Jurkat, Clone E6-1 (cell line): ENCODE data around the gene HMG20B.

Experiments
- DNase-seq: peaks from one replicate; pipeline ENCODE4 v3.0.0-alpha.2; 2011; ENCODE audit warnings: low read depth, low spot score
- H3K4me3 ChIP-seq: 2 replicates; pipeline ENCODE4 v1.5.1; 2011; ENCODE audit warnings: mild to moderate bottlenecking, low read length, control low read depth, moderate library complexity

HMG20B gene

DNA sequence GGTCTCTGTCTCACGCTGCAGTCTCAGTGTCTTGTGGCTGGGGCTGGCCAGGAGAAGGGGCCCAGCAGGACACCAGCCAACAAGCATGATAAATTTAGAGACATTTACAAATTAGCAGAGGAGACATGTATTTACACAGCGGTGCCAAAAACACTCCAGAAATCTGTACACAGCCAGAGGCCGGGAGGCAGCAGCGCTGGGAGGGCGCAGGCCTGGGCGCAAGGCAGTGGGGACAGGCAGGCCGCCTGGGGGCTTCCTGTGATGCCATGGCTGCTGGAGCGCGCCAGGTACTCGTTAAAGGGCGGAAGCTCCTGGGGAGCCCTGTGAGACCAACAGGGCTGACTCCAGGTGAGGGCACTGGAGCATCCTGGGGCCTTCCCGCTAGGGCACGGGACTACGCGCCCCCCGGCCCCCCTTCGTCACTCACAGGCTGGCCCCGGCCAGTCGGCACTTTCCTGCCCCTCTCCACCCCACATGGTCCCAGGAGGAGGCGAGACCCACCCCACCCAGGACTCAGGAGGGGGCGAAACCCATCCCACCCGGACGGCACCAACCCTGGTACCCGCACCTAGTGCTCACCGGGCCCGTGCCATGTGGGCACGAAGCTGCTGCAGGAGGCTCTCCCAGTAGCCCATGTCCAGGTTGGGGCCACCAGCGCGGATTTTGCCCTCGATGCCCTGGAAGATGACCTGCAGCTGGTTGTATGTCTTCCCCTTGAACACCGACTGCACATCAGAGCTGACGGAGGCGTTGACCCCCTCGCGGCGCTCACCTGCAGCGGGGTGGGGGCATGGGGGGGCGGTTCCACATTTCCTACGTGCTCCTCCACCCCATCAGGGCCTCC is 41.3 kb downstream of the HMG20B start:
- H3K4me3 ChIP-seq: no peak overlapping the region
- DNase-seq: no peak

- H3K4me3 ChIP-seq: no peak overlapping the region
- no peak for DNase-seq
Observed at GRCh38 chr19:3614858-3615505, 42.2 kb downstream of the HMG20B start.

GRCh38 chr19:3615524-3616135 is 42.9 kb downstream of the HMG20B start:
- no peak overlapping the region for H3K4me3 ChIP-seq

DNA sequence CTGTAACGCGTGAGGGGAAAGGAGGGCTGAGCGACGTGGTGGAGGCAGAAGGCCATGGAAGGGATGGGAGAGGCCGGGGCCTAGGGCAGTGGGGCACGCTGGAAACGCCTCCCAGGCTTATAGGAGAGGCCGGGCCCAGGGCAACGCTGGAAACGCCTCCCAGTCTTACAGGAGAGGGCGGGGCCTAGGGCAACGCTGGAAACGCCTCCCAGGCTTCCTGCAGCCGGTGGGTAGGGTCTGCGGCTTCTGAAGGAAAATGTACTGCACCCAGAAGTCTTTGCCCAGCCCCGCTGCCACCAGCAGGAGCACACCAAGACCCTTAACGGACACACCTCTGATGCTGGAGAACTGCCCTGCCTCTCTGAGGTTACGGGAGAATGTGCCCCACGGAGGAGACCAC is 44.7 kb downstream of the HMG20B start:
- no peak overlapping the region for H3K4me3 ChIP-seq
- no peak for DNase-seq

More at GRCh38 chr19:3615524-3616135, 42.9 kb downstream of the HMG20B start:
- DNase-seq: no peak

DNA sequence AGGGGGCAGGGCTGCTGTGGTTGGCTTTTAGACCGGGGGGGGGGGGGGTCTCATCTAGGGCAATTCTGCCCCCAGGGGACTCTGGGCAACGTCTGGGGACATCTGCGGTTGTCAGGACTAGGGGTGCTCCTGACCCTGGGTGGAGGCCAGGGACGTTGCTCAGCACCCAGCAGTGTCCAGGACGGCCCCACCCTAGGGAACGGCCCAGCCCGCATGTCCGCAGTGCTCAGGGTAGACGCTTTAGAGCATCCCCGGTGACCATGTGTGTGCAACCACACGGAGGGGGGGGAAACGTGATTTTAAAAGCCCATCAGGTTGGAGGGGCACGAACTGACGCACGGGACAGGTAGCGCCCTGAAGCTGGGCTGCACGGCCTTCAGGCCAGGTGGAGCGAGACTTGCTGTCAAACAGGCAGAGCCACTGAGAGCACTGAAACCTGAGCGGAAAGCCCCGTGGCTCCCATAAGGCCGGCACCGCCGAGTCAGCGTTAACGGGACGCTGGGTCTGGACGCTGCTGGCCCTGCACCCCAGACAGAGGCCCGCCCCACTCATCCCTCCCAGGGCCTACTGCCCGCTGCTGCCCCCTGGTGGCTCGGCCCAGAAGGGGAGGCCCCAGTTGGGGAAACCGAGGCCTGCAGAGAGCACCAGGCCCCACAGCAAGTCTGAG is 45.5 kb downstream of the HMG20B start:
- no peak overlapping the region for H3K4me3 ChIP-seq
- no peak for DNase-seq

DNA sequence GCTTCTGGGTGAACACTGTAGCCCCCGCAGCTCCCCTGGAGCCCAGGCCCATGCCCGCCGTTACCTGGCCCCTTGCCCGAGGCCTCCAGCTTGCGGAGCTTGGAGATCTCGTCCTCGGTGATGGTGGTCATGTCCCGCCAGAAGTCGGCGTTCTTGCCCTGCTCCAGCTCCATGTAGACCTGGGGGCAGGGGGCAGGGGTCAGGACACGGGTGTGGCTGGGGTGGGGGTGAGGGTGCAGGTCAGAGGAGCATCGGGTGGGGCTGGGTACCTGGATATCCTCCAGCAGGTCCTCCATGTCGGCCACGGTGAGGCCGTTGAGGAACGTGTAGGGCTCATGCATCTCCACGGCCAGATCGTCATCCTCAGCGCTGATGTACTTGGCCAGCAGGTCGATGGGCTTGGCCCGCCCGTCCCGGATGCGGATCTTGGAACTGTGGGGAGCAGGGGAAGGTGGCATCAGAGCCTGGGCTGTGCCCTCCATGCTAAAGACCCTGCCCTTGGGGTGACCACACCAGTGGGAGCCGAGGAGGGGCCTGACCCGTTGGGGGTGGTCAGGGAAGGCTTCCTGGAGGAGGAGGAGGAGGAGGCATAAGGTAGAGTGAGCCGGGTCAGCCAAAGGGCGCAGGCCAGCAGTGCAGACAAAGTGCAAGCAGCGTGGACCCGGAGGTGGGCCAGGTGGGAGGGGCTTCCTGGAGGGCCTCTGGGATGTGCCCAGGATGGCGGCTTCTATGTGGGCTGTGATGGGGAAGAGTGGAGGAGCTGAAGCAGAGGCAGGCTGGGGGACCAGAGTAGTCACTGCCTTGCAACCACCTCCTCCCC is 46.3 kb downstream of the HMG20B start:
- no peak for DNase-seq
- no peak overlapping the region for H3K4me3 ChIP-seq

DNA sequence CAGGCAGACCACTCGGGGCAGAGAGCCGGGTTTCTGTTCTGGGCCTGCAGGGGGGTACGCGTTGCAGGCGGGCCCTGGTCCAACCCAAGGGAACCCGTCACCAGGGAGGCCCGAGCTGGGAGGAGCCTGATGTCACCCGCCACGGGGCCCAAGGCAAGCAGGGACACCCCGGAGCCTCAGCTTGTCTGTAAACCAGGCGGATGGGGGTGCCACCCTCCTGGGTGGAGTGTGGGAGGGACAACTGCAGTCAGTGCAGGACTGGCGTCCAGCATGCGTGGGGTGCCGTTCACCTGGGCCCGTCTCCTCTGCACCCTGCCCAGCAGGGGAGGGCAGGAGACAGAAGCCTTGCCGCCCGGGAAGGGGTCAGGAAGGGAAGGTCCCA is 46.9 kb downstream of the HMG20B start:
- DNase-seq: no peak

GRCh38 chr19:3620145-3620816 is 47.5 kb downstream of the HMG20B start:
- H3K4me3 ChIP-seq: no peak overlapping the region
- DNase-seq: no peak

More for the DNA sequence above, 46.9 kb downstream of the HMG20B start:
- no peak overlapping the region for H3K4me3 ChIP-seq

- H3K4me3 ChIP-seq: no peak overlapping the region
- no peak for DNase-seq
Observed at GRCh38 chr19:3620817-3621547, 48.2 kb downstream of the HMG20B start.

- no peak overlapping the region for H3K4me3 ChIP-seq
- DNase-seq: no peak
Observed at GRCh38 chr19:3621689-3622088, 48.9 kb downstream of the HMG20B start.

- H3K4me3 ChIP-seq: no peak overlapping the region
- DNase-seq: no peak
Observed at GRCh38 chr19:3622224-3622623, 49.5 kb downstream of the HMG20B start.

GRCh38 chr19:3623716-3624115 is 51.0 kb downstream of the HMG20B start:
- no peak overlapping the region for H3K4me3 ChIP-seq

GRCh38 chr19:3625996-3626472 is 53.3 kb downstream of the HMG20B start:
- H3K4me3 ChIP-seq: peak overlapping the region; percentile 93
- no peak for DNase-seq

More at GRCh38 chr19:3623716-3624115, 51.0 kb downstream of the HMG20B start:
- DNase-seq: no peak

DNA sequence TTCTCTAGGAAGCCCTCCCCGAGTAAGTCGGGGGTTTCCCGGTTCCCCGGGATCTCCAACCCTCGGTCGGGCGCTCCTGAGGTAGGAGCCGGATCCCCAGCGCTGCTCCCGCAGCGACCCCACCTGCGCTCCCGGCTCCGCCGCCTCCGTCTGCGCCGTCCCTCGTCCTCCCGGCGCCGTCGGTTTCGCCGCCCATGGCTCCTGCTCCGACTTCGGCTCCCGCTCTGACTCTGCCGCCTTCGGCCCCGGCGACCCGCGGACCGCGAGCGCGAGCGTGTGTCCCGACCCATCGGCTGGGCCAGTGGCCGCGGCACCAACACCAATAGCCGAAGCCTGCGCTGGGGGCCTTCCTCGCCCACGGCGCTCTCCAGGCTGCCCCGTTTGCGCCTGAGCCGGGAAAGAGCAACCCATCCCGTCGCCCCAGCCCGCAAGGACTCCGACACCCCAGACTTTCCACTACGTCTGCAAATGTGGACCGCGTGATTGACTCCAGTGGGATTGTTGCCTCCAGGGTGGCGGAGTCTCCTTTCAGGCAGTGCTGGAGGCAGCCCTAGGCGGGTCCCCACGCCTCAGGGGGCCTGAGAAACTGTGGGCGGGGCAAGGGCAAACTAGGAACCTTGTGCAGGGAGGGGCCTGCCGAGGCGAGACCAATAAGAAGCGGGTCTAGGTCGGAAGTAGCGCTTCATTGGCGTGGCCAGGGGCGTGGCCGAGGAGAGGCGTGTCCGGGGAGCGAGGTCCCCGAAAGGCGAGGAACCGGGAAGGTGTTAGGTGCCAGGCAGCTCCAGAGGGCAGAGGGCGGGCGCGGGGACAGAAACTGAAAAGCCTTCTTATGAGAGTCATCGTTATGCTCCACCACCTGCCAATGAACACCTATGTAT is 54.0 kb downstream of the HMG20B start, which contains the start of gene CACTIN:
Gene CACTIN, minus strand, starts transcription at position 318 of the 878 bp plus-strand sequence. Its CDS starts 28 bp downstream, at position 290.
- peak within 1 kb of the TSS; percentile 93 for H3K4me3 ChIP-seq
- DNase-seq: peak; percentile 96

DNA sequence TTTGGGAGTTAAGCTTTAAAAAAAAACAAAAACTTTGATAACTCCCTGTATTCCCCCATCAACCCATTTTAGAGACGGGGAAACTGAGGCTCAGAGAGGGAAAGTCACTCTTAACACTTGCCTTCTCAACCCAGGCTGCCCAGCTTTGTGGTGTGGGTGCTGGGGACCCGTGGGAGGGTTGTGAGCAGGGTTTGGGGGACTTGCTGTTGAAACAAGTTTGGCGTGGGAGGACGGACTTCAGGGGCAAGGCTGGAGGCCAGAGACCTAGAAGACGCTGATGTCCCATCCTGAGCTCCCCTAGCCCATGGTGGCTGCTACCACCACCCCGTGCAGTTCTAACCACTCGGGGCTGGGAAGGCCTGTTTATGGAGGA is 54.6 kb downstream of the HMG20B start:
- no peak for DNase-seq
- H3K4me3 ChIP-seq: peak overlapping the region; percentile 26
